DMS79 treated with DMSO at 0.1 percent for 48 hours (cell line): Measurements from ENCODE around the gene MPND.

Source experiments
- DNase-seq: peaks from one replicate; lab custom pipeline; 2025; lab: John Stamatoyannopoulos, UW

The MPND gene

DNA sequence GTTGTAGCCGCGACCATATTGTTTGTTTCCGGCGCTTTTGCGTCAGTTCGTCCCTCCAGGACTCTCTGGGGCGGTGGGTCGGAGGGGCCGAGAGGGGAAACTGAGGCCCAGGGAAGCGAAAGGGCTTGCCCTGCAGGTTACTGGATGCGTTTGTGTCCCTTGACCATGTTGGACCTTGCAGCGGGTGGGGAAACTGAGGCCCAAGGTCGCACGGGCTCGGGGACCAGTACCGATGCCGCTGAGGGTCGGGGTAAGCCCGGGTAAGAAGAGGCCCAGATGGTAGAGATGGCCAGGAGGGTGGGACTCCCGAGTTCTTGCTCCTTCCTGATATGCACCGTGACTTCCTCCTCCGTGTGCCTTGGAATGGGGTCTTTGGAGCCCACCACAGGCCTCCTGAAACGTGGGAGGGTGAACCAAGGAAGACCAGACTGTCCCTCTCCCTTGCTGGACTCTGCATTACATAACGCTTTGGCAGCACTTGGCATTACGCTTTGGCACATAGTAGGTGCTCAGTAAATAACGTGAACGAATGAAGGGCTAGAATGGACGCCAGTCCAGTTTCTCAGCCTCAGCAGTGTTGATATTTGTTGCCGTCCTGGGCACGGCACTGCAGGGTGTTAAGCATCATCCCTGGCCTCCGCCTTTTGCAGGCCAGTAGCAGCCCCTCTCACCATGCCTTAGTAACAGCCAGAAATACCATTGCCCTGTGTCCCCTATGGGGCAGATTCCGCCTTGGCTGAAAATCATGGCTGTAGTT lies 59.8 kb downstream of the MPND start:
- DNase-seq = no peak

DNA sequence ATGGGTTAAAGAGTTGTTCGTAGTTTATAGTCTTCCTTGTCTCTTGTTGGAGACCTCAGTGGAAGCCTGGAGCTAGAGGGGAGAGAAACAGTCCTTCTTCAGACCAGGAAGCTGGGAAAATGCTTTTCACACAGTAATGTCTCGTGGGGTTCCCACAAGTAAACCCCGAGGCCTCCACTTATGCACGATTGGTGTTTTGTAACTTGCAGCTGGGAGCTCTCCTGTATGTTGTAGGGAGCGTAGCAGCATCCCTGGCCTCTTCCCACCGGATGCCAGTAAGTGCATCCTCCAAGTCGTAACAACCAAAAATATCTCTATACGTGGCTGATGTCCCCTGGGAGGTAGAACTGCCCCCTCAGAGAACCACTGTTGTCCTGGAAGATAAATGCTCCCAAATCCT lies 62.6 kb downstream of the MPND start:
- no peak for DNase-seq

DNA sequence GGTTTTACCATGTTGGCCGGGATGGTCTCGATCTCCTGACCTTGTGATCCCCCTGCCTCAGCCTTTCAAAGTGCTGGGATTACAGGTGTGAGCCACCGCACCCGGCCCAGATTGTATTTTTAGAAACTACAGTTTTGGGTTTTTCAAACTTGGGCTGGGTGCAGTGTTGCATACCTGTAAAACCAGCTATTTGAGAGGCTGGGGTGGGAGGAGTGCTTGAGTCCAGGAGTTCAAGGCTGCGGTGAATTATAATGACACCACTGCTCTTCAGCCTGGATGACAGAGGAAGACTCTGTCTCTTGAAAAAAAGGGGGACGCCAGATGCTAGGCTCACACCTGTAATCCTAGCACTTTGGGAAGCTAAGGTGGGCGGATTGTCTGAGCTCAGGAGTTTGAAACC lies 63.3 kb downstream of the MPND start:
- no peak for DNase-seq

DNA sequence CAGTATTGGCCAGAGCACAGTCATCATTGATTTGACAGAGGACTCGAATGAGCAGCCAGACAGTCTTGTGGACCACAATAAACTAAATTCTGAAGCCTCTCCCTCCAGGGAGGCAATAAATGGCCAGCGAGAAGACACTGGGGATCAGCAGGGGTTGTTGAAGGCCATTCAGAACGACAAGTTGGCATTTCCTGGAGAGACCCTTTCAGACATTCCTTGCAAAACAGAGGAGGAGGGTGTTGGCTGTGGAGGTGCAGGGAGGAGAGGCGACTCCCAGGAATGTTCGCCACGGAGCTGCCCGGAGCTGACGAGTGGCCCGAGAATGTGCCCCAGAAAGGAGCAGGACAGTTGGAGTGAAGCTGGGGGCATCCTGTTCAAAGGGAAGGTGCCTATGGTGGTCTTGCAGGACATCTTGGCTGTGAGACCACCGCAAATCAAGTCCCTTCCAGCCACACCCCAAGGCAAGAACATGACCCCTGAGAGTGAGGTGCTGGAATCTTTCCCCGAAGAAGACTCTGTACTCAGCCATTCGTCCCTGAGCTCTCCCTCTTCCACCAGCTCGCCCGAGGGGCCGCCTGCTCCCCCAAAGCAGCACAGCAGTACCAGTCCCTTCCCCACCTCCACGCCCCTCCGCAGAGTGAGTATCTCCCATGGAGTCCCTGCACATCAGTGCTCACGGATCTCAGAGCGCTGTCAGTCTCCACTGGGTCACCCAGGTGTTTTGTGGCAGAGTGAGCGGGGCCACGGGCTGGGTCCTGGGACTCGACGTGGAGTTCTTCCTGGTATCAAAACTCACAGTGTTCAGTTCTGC lies 66.0 kb downstream of the MPND start:
- no peak for DNase-seq
